Stimulated activated naive CD8-positive, alpha-beta T cell treated with anti-CD3 and anti-CD28 coated beads, Interleukin-15, Interleukin-2, amounts not matched to agents 100 ng/mL and 50 ng/mL, for 24 hours (primary cell): ENCODE data around the gene TPRN.

ENCODE experiments used
- H3K27ac Mint-ChIP-seq: one replicate; pipeline ENCODE4 v1.8.0; 2021; ENCODE audit warnings: mild to moderate bottlenecking, mixed read lengths
- H3K27me3 Mint-ChIP-seq: one replicate; pipeline ENCODE4 v1.8.0; 2021; ENCODE audit warnings: mixed read lengths
- H3K36me3 Mint-ChIP-seq: one replicate; pipeline ENCODE4 v1.8.0; 2021; ENCODE audit warnings: low read depth, mixed read lengths
- H3K4me1 Mint-ChIP-seq: one replicate; pipeline ENCODE4 v1.8.0; 2021; ENCODE audit warnings: low read depth, mixed read lengths
- H3K4me3 Mint-ChIP-seq: one replicate; pipeline ENCODE4 v1.8.0; 2021; ENCODE audit warnings: mild to moderate bottlenecking, mixed read lengths
- H3K9me3 Mint-ChIP-seq: one replicate; pipeline ENCODE4 v1.8.0; 2021; ENCODE audit warnings: mixed read lengths

The TPRN gene

GRCh38 chr9:137230705-137231371, 30.3 kb upstream of the TPRN start, which contains the start of gene SLC34A3:
SLC34A3 (plus strand) TSS chr9:137230901; CDS start chr9:137231703, 802 bp downstream.
- no peaks in the 10 kb centered on the region for H3K9me3 Mint-ChIP-seq
- H3K27me3 Mint-ChIP-seq, result peaks cover 4% of the 10 kb centered on the region
- H3K4me1 Mint-ChIP-seq, result peaks cover 4% of the 10 kb centered on the region
- H3K36me3 Mint-ChIP-seq, result no peaks in the 10 kb centered on the region
- no peak within 1 kb of the TSS for H3K27ac Mint-ChIP-seq
- H3K4me3 Mint-ChIP-seq, result no peak within 1 kb of the TSS

DNA sequence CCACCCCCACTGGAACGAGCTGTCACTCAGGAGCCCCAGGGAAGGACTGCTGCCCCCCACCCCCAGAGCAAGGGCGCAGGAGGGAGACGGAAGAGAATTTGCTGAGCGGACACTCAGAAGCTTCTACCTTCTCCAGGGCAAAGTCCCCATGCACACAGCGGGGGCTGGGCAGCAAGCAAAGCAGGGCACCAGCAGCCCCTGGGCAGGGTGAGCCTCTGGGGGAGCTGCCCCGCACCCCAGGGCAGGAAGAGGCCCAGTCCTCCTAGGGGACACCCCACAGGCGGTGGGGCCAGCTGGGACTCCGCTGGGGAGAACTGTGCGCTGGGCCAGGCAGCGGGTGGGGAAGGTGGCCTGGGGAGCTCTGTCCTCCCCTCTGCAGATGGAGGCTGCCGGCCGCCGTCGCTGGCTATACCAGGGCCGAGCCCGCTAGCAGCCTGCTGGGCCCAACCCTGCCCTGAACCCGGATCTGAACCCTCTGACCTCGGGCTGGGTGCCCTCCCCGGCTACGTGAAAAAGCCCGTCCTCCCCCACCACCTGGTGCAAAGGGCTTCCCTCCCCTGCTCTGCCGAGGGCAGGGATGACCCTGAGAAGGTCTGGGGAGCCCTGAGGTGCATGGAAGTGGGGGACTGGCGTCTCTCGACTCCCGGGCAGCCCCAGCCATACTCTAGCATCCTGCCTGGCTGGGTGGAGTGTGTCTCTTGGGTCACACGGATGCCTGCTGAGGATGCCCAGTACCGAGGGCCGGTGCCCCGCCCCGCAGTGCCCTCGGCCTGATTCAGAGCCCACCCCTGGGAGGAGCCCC, 29.6 kb upstream of the TPRN start:
- no peaks in the 10 kb centered on the region for H3K36me3 Mint-ChIP-seq
- peaks cover 4% of the 10 kb centered on the region for H3K4me1 Mint-ChIP-seq
- H3K27ac Mint-ChIP-seq, result no peak overlapping the region
- no peak overlapping the region for H3K4me3 Mint-ChIP-seq
- peaks cover 4% of the 10 kb centered on the region for H3K27me3 Mint-ChIP-seq
- H3K9me3 Mint-ChIP-seq, result no peaks in the 10 kb centered on the region

DNA sequence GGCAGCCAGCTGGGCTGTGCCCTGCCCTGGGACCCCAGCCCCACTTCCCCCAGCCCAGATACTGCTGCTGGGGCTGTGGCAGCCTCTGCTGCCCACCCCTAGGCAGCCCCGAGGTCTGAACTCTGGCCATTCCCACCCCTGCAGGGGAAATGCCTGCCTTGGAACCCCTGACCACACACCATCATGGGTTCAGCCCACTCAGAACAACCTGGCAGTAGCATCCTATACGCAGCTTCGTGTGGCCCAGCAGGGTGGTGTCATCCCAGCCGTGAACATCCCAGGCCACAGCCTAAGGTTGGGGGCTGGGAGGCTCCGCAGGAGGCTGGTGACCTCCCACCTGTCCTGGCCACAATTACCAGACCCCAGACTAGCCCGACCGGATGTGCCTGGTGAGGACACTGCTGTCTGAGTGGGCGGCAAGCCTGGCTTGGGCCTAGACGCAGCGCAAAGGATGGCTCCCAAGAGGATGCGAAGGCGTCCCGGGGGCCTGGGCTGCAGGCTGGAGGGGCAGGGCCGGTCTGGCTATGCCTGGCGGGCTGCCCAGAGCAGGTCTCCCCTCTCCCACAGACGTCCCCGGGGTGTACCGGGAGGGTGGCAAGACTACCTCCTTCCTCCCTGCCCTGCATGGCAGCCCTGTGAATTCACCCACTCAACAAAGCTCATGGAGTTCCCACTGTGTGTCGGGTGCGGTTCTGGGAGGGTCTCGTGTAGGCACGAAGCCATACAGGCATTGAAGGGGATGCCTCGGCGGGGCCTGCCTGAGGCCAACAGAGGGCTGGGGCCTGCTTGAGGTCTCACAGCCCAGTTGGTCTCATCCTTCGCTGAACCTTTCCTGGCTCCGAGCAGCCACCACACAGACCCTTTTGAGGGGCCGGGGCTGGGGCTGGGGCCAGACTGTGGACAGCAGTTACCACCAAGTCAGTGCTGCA, 28.7 kb upstream of the TPRN start:
- Mint-ChIP-seq H3K4me3 (no peak overlapping the region), H3K4me1 (peaks cover 4% of the 10 kb centered on the region), H3K27ac (no peak overlapping the region), H3K36me3 (no peaks in the 10 kb centered on the region), H3K27me3 (peaks cover 4% of the 10 kb centered on the region), H3K9me3 (no peaks in the 10 kb centered on the region)

- Mint-ChIP-seq H3K9me3 (no peaks in the 10 kb centered on the region), H3K27me3 (peaks cover 4% of the 10 kb centered on the region), H3K4me1 (peaks cover 10% of the 10 kb centered on the region), H3K36me3 (no peaks in the 10 kb centered on the region), H3K27ac (no peak overlapping the region), H3K4me3 (no peak overlapping the region)
These were observed 28.0 kb upstream of the TPRN start for GRCh38 chr9:137228506-137228967.

- Mint-ChIP-seq H3K27me3 (peaks cover 4% of the 10 kb centered on the region), H3K9me3 (no peaks in the 10 kb centered on the region), H3K36me3 (no peaks in the 10 kb centered on the region), H3K4me3 (no peak overlapping the region), H3K4me1 (peaks cover 10% of the 10 kb centered on the region), H3K27ac (peak overlapping the region; percentile 70)
These were observed 27.4 kb upstream of the TPRN start for GRCh38 chr9:137227853-137228505.

DNA sequence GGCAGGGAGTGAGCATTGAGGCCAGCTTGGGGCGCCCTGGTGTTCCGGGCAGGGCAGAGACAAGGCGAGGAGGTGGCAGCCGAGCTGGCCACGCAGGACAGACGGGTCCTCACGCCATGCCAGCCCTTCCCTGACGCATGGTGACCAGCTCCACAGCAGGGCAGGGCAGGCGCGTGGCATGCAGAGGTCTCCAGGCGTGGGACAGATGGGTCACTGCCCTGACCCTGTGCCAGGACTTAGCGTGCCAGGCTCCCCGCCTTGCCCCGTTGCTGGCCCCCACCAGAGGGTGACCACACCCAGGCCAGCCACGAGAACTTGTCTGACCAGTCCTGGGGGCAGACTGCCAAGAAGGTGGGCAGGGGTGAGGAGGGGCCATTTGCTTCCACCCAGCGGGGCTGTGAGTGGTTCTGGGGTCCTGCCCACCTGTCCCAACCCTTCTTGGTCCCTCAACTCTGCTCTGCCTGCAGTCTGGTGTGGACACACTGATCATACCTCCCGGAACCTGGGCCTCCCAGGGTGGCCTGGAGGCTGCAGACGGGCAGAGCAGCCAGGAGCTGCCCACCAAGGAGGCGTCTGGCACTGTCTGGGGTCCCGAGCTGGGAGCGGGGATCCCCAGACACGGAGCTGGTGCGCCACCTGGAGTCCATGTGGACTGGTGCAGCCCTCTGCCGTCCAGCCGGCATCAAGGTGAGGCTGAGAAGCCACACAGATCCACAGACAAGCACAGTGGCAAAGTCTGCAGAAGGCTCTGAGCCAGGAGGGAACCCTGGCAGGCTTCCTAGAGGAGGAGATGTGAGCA, 26.7 kb upstream of the TPRN start, which contains the start of gene RNF224:
Gene RNF224, plus strand, starts transcription at position 449 of the 799 bp plus-strand sequence. CDS start 834 bp downstream, outside the sequence.
- H3K36me3 Mint-ChIP-seq, result no peaks in the 10 kb centered on the region
- H3K27ac Mint-ChIP-seq, result peak within 1 kb of the TSS; percentile 70
- no peak within 1 kb of the TSS for H3K4me3 Mint-ChIP-seq
- H3K27me3 Mint-ChIP-seq, result peaks cover 4% of the 10 kb centered on the region
- H3K9me3 Mint-ChIP-seq, result no peaks in the 10 kb centered on the region
- H3K4me1 Mint-ChIP-seq, result peaks cover 10% of the 10 kb centered on the region

- H3K4me1 Mint-ChIP-seq, result peaks cover 10% of the 10 kb centered on the region
- H3K4me3 Mint-ChIP-seq, result no peak overlapping the region
- no peak overlapping the region for H3K27ac Mint-ChIP-seq
- no peaks in the 10 kb centered on the region for H3K9me3 Mint-ChIP-seq
- H3K27me3 Mint-ChIP-seq, result peaks cover 4% of the 10 kb centered on the region
- no peaks in the 10 kb centered on the region for H3K36me3 Mint-ChIP-seq
These were observed 26.0 kb upstream of the TPRN start for GRCh38 chr9:137226338-137227053.

DNA sequence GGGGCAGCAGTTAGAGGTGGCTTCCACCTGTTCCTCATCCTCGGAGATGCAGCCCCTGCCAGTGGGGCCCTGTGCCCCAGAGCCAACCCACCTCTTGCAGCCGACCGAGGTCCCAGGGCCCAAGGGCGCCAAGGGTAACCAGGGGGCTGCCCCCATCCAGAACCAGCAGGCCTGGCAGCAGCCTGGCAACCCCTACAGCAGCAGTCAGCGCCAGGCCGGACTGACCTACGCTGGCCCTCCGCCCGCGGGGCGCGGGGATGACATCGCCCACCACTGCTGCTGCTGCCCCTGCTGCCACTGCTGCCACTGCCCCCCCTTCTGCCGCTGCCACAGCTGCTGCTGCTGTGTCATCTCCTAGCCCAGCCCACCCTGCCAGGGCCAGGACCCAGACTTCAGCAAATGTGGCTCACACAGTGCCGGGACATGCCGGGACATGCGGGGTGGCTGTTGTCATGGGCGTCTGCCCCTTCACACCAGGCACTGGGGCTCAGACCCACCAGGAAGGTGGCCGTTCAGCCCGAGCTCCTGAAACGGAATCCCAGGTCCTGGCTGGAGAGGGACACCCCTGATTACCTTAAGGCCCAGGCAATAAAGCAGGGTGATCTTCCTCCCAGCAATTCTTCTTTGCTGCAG, 25.3 kb upstream of the TPRN start:
- Mint-ChIP-seq H3K9me3 (no peaks in the 10 kb centered on the region), H3K4me1 (peaks cover 10% of the 10 kb centered on the region), H3K36me3 (no peaks in the 10 kb centered on the region), H3K27ac (no peak overlapping the region), H3K27me3 (peaks cover 4% of the 10 kb centered on the region), H3K4me3 (no peak overlapping the region)

DNA sequence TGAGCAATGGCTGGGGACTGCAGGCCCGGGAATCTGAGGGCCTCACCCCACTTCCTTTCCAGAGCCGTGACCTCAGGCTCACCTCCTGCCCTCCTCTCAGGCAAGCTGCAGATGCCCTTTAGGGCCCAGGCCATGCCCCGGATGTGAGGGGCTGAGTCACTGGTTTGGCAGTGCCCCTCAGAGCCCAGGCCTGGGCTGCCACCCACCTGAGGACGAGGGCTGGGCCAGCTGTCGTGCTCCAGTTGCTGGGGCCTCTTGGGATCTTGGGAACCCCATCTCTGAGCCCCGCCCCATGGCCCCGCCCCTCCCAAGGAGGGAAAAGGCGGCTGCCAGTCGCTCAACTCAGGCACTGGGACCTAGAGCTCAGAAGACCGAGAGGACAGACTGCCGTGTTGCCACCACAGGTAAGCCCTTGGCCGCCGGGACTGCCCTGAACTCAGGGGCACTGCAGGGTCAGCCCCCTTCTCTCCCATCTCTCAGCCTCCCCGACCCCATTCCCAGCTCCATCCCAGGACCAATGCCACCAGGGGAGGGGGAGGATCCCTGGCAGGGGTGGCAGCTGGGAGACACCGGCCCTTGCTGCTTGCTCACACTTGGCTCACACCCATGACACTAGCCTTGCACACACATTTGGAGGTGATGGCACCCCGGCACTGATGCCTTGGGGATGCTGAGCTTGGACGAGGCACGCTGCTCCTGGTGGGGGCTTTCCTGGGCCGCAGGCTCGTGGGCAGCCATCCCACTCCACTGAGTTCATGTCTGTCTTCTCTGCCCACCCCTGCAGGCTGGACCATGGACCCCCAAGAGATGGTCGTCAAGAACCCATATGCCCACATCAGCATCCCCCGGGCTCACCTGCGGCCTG, 24.5 kb upstream of the TPRN start, which contains the start of gene CYSRT1:
Gene CYSRT1, plus strand, starts transcription at position 345 of the 865 bp plus-strand sequence. Its CDS starts 448 bp downstream, at position 793.
- H3K36me3 Mint-ChIP-seq, result no peaks in the 10 kb centered on the region
- H3K9me3 Mint-ChIP-seq, result no peaks in the 10 kb centered on the region
- H3K4me1 Mint-ChIP-seq, result peaks cover 10% of the 10 kb centered on the region
- no peak within 1 kb of the TSS for H3K27ac Mint-ChIP-seq
- peak within 1 kb of the TSS; percentile 76 for H3K4me3 Mint-ChIP-seq
- H3K27me3 Mint-ChIP-seq, result peaks cover 4% of the 10 kb centered on the region

DNA sequence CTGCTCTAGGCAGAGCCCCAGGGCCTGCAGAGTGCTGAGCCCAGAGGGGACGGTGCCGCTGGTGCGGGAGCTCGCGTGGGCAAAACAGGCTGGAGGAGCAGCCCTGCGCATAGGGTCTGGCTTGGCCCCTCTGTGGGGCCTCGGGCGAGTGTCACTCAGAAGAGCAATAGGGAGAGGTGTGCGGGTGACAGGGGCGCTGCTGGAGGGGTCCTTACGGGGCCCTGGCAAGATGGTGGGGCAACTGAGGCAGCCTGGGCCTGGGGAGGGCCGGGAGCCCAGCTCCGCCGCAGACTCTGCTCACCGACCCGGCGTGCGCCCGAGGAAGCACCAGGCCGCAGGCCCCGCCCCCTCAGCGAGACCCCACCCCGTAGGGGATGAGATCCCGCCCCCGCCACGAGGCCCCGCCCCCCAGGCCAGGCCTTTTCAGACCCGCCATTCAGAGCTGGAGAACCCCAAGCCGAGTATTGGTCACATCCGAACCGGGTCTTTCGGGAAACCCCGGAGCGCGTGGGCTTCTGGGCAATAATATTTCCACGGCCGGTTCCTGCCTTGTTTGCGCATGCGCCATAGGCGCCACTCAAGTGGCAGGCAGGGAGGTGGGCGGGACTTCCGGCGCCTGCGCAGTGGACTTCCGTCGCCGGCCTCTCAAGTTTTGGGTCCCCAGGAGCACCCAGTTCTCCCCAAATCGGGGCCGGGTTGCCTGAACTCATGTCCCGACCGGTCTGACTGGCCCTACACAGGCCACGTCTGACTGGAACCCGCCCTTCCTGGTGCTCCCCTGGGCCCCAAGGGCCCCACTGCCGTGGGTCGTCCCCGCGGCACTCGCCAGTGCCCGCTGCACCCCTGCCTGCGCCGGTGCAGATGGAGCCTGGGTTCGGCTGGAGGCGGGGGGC, 22.8 kb upstream of the TPRN start:
- Mint-ChIP-seq H3K36me3 (no peaks in the 10 kb centered on the region), H3K4me3 (peak overlapping the region; percentile 83), H3K9me3 (no peaks in the 10 kb centered on the region), H3K4me1 (peaks cover 10% of the 10 kb centered on the region), H3K27me3 (peaks cover 4% of the 10 kb centered on the region), H3K27ac (no peak overlapping the region)
